ENCODE results near the gene MRGPRX2. TPM values are rescaled to one million over a fixed set of nuclear protein-coding genes. Genes with fewer than 3 reads are reported as not detected.

Gene MRGPRX2
- under 1 TPM in 2 of 3 donors, not detected in 1; 0.21 to 0.48 TPM for total RNA-seq
- total RNA-seq (2013) = 0.18 TPM

GRCh38 chr11:19060629-19061028 lies at the start of gene MRGPRX2:
Gene MRGPRX2, minus strand, starts transcription at chr11:19060717. Its CDS starts 4,315 bp downstream, at chr11:19056402.
- Mint-ChIP-seq H3K4me1 (peaks cover 43 to 49% of the 10 kb centered on the region in 2 donors), H3K27me3 (ENCODE audit: low read depth in 2 of 2) (peaks cover 2 to 4% of the 10 kb centered on the region in 2 donors), H3K27ac (peak within 1 kb of the TSS; percentile 33 to 75), H3K4me3 (peak within 1 kb of the TSS; percentile 77), H3K36me3 (no peaks in the 10 kb centered on the region), H3K9me3 (no peaks in the 10 kb centered on the region)
- H3K4me1 ChIP-seq (ENCODE audit: control insufficient read depth, insufficient read depth, low read length) = peaks cover 16% of the 10 kb centered on the region
- WGBS (ENCODE audit: insufficient coverage) = 1% methylated on average over 4 of the region's 4 CpGs
- DNase-seq (peak in 1 of 2 donors; percentile 37), ATAC-seq (peak; percentile 81 to 86 (median 84))
- no peaks in the 10 kb centered on the region for H3K36me3 ChIP-seq (ENCODE audit: control insufficient read depth, insufficient read depth, low read length)
- H3K27me3 ChIP-seq (ENCODE audit: control insufficient read depth, insufficient read depth, low read length) = no peaks in the 10 kb centered on the region
- intact Hi-C loops (cut with micrococcal nuclease) = no loop called here
- TF ChIP-seq, protein P1, sequence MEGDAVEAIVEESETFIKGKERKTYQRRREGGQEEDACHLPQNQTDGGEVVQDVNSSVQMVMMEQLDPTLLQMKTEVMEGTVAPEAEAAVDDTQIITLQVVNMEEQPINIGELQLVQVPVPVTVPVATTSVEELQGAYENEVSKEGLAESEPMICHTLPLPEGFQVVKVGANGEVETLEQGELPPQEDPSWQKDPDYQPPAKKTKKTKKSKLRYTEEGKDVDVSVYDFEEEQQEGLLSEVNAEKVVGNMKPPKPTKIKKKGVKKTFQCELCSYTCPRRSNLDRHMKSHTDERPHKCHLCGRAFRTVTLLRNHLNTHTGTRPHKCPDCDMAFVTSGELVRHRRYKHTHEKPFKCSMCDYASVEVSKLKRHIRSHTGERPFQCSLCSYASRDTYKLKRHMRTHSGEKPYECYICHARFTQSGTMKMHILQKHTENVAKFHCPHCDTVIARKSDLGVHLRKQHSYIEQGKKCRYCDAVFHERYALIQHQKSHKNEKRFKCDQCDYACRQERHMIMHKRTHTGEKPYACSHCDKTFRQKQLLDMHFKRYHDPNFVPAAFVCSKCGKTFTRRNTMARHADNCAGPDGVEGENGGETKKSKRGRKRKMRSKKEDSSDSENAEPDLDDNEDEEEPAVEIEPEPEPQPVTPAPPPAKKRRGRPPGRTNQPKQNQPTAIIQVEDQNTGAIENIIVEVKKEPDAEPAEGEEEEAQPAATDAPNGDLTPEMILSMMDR (IDR thresholded peaks at IDR 0.05) = no peak
- no peaks in the 10 kb centered on the region for H3K9me3 ChIP-seq (ENCODE audit: control insufficient read depth, insufficient read depth, low read length)
- no peak within 1 kb of the TSS for H3K4me3 ChIP-seq (ENCODE audit: low read length)
- no peak within 1 kb of the TSS for H3K27ac ChIP-seq (ENCODE audit: low read length)

DNA sequence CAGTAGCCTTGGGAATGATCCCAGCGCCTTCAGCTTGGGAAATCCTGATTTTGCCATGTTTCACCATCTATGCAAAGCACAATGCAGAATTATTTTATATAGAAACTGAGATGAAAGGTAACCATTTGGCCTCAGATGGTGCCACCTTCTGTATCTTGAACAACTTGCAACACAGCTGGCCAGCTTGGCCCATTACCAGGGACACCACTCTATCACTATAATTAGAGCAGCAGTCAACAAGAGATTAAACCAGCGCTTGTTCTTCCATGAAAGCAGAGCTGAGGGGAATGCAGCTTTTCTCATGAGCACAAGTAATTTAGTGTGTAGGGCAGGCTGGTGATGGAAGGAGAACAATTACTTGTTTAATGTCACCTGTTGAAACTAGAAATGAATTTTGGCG lies 49.8 kb upstream of the MRGPRX2 start:
- H3K27me3 ChIP-seq (ENCODE audit: control insufficient read depth, insufficient read depth, low read length) = no peaks in the 10 kb centered on the region
- no peaks in the 10 kb centered on the region for H3K4me1 Mint-ChIP-seq
- no peak overlapping the region for H3K4me3 Mint-ChIP-seq
- ATAC-seq (no peak), DNase-seq (no peak)
- no peak overlapping the region for H3K27ac Mint-ChIP-seq
- no peaks in the 10 kb centered on the region for H3K4me1 ChIP-seq (ENCODE audit: control insufficient read depth, insufficient read depth, low read length)
- no peaks in the 10 kb centered on the region for H3K36me3 Mint-ChIP-seq
- peaks cover 8 to 9% of the 10 kb centered on the region in 2 donors for H3K27me3 Mint-ChIP-seq (ENCODE audit: low read depth in 2 of 2)
- no peak overlapping the region for H3K27ac ChIP-seq (ENCODE audit: low read length)
- no peaks in the 10 kb centered on the region for H3K9me3 ChIP-seq (ENCODE audit: control insufficient read depth, insufficient read depth, low read length)
- no peaks in the 10 kb centered on the region for H3K36me3 ChIP-seq (ENCODE audit: control insufficient read depth, insufficient read depth, low read length)
- 96% methylated on average over 3 of the region's 3 CpGs for WGBS (ENCODE audit: insufficient coverage)
- no peak overlapping the region for H3K4me3 ChIP-seq (ENCODE audit: low read length)
- intact Hi-C loops (cut with micrococcal nuclease) = no loop called here
- no peaks in the 10 kb centered on the region for H3K9me3 Mint-ChIP-seq
- TF ChIP-seq, protein P1 (IDR thresholded peaks at IDR 0.05) = no peak

- H3K9me3 Mint-ChIP-seq = no peaks in the 10 kb centered on the region
- H3K4me3 Mint-ChIP-seq = no peak overlapping the region
- ATAC-seq = no peak
- H3K36me3 ChIP-seq (ENCODE audit: control insufficient read depth, insufficient read depth, low read length) = no peaks in the 10 kb centered on the region
- H3K27ac Mint-ChIP-seq = no peak overlapping the region
- no peak for DNase-seq
- no peaks in the 10 kb centered on the region for H3K27me3 ChIP-seq (ENCODE audit: control insufficient read depth, insufficient read depth, low read length)
- intact Hi-C loops (cut with micrococcal nuclease) = no loop called here
- H3K36me3 Mint-ChIP-seq = no peaks in the 10 kb centered on the region
- TF ChIP-seq, protein P1 (IDR thresholded peaks at IDR 0.05) = no peak
- no peaks in the 10 kb centered on the region for H3K9me3 ChIP-seq (ENCODE audit: control insufficient read depth, insufficient read depth, low read length)
- 94% methylated on average over 1 of the region's 1 CpG for WGBS (ENCODE audit: insufficient coverage)
- no peak overlapping the region for H3K27ac ChIP-seq (ENCODE audit: low read length)
- H3K4me1 ChIP-seq (ENCODE audit: control insufficient read depth, insufficient read depth, low read length) = no peaks in the 10 kb centered on the region
- no peaks in the 10 kb centered on the region for H3K4me1 Mint-ChIP-seq
- H3K27me3 Mint-ChIP-seq (ENCODE audit: low read depth in 2 of 2) = peaks cover 11 to 15% of the 10 kb centered on the region in 2 donors
- H3K4me3 ChIP-seq (ENCODE audit: low read length) = no peak overlapping the region
These were observed 46.6 kb upstream of the MRGPRX2 start for GRCh38 chr11:19107125-19107524.

DNA sequence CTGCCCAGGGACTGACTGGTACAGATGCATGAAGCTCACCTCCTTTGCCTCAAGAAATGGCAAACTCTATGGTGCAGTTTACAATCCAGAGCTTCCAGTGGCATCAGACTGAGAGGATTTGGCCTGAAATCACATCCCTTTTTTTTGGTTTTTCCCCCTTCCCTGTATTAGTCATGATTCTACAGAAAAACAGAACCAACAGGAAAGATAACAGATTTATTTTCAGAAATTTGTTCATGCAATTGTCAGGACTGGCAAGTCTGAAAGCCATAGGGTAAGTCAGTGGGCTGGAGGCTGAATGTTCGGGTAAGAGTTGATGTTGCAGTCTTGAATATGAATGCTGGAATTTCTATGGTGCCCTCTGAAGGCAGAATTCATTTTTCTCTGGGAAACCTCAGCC lies 44.5 kb upstream of the MRGPRX2 start:
- H3K9me3 ChIP-seq (ENCODE audit: control insufficient read depth, insufficient read depth, low read length) = no peaks in the 10 kb centered on the region
- H3K27ac Mint-ChIP-seq = no peak overlapping the region
- no peak overlapping the region for H3K27ac ChIP-seq (ENCODE audit: low read length)
- TF ChIP-seq, protein P1 (IDR thresholded peaks at IDR 0.05) = no peak
- WGBS (ENCODE audit: insufficient coverage) = 100% methylated on average over 1 of the region's 1 CpG
- peaks cover 23 to 26% of the 10 kb centered on the region in 2 donors for H3K27me3 Mint-ChIP-seq (ENCODE audit: low read depth in 2 of 2)
- H3K36me3 Mint-ChIP-seq = no peaks in the 10 kb centered on the region
- no peak overlapping the region for H3K4me3 Mint-ChIP-seq
- no peaks in the 10 kb centered on the region for H3K4me1 ChIP-seq (ENCODE audit: control insufficient read depth, insufficient read depth, low read length)
- ATAC-seq (no peak), DNase-seq (no peak)
- H3K9me3 Mint-ChIP-seq = peaks cover 0 to 3% of the 10 kb centered on the region in 2 donors
- H3K4me1 Mint-ChIP-seq = no peaks in the 10 kb centered on the region
- no peaks in the 10 kb centered on the region for H3K36me3 ChIP-seq (ENCODE audit: control insufficient read depth, insufficient read depth, low read length)
- H3K27me3 ChIP-seq (ENCODE audit: control insufficient read depth, insufficient read depth, low read length) = no peaks in the 10 kb centered on the region
- no peak overlapping the region for H3K4me3 ChIP-seq (ENCODE audit: low read length)
- intact Hi-C loops (cut with micrococcal nuclease) = no loop called here
